ENCODE results near the gene FGF8.

Gene FGF8

DNA sequence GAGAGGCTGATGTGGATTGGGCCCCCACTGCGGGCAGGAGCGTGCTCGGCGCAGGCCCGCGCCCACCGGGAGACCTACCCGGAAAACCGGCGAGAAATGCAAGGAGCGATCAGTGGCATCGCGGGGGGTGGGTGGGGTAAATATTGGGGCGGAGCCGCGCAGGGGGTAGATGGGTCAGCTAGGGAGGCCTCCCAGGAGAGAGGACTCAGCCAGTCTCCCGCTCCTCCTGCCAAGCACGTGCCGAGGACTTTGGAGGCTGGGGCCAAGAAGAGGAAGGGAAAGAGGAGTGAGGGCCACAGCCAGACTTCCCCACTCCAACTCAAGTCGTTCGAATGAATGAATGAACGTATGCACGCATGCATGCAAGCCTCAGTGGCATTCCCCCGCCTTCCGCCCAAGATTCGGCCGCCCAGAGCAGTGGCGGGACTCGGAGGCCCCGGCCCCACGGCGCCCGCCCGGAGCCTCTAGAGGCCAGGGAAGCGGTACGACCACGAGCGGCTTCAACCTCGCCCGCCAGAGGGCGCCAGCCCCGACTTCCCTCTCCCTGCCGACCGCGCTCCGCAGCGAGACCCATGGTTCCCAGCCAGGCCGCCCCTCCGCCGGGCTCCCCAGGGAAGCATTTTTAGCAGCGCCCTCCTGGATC is 3.8 kb upstream of the FGF8 start:
- peak overlapping the region; percentile 25 to 41 for H3K4me3 ChIP-seq (replicated peaks in 1 of 2; ENCODE audit: low read depth in 2 of 2, low read length in 2 of 2)
- DNase-seq (ENCODE audit: low read depth in 2 of 2): peak; percentile 69 to 72
- TF ChIP-seq, protein P1, sequence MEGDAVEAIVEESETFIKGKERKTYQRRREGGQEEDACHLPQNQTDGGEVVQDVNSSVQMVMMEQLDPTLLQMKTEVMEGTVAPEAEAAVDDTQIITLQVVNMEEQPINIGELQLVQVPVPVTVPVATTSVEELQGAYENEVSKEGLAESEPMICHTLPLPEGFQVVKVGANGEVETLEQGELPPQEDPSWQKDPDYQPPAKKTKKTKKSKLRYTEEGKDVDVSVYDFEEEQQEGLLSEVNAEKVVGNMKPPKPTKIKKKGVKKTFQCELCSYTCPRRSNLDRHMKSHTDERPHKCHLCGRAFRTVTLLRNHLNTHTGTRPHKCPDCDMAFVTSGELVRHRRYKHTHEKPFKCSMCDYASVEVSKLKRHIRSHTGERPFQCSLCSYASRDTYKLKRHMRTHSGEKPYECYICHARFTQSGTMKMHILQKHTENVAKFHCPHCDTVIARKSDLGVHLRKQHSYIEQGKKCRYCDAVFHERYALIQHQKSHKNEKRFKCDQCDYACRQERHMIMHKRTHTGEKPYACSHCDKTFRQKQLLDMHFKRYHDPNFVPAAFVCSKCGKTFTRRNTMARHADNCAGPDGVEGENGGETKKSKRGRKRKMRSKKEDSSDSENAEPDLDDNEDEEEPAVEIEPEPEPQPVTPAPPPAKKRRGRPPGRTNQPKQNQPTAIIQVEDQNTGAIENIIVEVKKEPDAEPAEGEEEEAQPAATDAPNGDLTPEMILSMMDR (IDR thresholded peaks at IDR 0.05; ENCODE audit: low read depth, low read length): peak; percentile 73

DNA sequence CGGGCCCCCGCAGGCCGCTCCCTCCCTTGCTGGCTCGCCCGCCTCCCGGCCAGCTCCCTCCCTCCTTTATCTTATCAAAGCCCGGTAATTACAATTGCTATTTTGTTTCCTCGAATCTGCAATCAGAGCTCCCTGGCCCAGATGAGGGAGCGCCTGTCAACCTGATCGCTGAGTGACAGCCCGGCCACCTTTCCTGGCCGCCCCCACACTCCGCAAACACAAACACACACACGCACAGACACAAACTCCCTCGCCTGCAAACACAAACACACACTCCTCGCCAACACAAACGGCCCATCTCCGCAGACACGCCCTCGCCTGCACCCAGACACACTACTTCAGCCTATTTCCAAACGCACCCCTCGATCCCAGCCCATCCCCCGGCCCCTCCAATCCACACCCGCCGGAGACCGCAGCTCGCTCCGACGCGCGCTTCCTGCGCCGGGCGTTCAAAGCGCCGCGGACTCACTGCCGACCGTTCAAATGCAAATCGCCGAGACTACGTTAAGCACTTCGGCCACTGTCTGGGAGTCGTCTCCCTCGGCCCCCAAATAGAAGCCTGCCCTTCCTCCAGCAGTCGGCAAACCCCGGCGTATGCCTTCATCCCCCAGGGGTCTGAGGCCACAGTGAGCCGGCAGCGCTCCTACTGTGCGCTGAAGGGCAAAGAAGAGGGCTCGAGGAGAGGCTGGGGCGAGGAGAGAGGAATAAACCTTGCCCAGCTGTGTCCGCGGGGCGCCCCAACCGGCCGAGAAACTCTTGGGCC is 3.0 kb upstream of the FGF8 start:
- peak overlapping the region; percentile 25 to 41 for H3K4me3 ChIP-seq (replicated peaks in 1 of 2; ENCODE audit: low read depth in 2 of 2, low read length in 2 of 2)
- DNase-seq (ENCODE audit: low read depth in 2 of 2): peak; percentile 47 to 49
- TF ChIP-seq, protein P1 (IDR thresholded peaks at IDR 0.05; ENCODE audit: low read depth, low read length): no peak

DNA sequence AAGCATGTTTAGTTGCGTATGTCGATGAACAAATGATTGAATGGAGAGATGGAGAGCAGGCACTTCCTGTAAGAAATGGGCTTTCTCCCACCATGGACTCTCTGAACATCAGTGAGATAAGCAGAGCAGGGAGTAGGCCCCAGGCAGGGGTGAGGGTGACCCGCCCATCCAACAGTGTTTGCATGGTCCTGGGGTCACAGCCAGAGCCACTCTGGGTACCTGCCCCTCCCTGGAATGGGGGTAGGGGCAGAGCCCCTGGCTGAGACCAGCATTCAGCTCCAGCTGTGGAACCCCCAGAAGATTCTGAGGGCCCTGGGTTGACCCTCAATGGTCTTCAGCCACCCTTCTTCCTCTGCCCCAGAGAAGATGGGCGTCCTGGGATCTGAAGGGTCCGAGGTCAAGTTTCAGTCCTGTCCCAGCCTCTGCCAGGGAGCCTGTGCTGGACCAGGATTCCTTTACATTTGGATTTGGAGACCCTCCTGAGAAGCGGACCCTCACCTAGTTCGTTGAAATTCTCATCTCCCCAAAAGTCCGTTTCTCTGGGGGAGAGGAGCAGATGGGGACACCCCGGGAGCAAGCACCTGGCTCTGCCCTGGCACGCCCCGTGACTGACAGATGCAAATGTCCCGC is 2.4 kb upstream of the FGF8 start:
- TF ChIP-seq, protein P1 (IDR thresholded peaks at IDR 0.05; ENCODE audit: low read depth, low read length): no peak
- no peak overlapping the region for H3K4me3 ChIP-seq (replicated peaks in 1 of 2; ENCODE audit: low read depth in 2 of 2, low read length in 2 of 2)

DNA sequence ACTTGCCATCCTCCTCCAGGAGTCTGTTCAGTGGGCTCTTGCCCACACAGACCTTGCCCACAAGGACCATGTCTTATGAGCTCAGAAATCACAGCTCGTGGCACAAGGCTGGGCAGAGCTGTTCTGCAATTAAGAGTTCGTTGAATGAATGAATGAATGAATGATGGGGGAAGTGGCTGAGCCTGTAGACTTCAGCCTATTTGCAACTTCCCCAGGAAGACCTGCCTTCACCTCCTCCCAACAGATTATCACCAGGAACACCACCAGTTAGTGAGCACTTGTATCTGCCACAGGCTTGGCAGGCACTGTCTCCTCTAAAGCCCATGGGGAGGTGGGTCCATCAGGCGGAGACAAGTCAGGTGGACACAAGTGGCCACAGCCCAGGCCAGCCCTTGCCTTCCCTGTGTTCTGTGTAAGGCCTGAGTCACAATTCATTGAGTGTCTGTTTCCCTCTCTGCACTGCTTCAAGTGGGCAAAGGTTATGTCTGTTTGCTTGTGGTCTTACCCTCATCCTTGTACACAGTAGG is 1.8 kb upstream of the FGF8 start:
- TF ChIP-seq, protein P1 (IDR thresholded peaks at IDR 0.05; ENCODE audit: low read depth, low read length): no peak
- DNase-seq (ENCODE audit: low read depth in 2 of 2): no peak
- no peak overlapping the region for H3K4me3 ChIP-seq (replicated peaks in 1 of 2; ENCODE audit: low read depth in 2 of 2, low read length in 2 of 2)

More for the DNA sequence above, 2.4 kb upstream of the FGF8 start:
- no peak for DNase-seq (ENCODE audit: low read depth in 2 of 2)

DNA sequence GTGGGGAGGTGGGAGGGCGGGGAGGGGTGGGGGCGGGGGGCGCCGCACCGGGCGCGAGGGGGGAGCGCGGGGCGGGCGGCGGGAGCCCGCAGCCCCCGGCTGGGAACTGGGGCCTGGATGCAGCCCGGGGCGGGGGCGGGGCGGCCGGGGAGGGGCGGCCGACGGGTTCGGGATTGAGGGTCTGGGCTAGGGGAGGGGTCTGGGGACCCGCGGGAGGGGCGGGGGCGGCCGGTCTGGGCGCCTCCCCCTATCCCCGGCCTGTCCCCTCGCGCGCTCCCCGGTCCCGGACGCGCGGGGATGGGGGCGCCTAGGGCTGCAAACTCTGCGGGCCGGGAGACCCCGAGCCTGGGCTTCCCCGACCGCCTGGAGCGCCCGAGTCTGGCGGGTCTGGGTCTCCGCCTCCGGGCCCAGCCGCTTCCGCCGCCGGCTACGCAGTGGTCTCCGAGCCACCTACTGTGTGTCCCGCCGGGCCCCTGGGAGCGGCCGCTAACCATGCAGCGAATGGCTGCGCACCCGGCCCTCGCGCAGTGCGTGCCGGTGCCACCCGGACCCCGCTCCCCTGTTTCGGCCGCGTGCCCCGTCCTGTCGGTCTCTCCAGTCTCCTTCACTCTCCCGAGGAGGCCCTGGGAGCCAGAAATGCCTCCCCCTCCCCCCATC is 375 bp upstream of the FGF8 start:
- no peak overlapping the region for H3K4me3 ChIP-seq (replicated peaks in 1 of 2; ENCODE audit: low read depth in 2 of 2, low read length in 2 of 2)
- DNase-seq (ENCODE audit: low read depth in 2 of 2): no peak
- TF ChIP-seq, protein P1 (IDR thresholded peaks at IDR 0.05; ENCODE audit: low read depth, low read length): no peak

DNA sequence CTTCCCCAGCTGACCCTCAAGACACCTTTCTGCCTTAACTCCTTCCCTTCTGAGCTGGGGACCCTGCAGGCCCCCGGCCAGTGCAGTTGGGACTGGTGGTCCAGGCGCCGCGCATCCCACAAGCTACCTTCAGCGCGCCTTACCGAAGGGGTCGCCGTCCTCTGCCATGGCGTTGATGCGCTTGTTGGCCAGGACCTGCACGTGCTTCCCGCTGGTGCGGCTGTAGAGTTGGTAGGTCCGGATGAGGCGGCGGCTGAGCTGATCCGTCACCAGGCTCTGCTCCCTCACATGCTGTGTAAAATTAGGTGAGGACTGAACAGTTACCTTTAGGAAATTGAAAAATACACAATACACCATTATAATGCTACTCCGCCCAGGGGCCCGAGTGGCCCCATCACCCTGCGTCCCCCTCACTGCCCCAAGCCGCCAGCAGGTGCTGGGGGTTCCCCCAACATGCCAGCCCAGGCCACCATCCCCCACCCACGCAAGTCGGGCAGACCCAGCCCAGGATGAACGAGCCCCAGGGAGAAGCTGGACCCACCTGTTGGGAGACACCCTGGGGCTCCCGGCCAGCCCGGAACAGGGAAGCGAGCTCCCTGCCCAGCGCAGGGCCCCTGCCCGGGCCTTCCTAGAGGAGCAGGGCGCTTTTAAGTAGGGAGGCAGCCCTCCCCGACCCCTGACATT is 1.2 kb downstream of the FGF8 start:
- TF ChIP-seq, protein P1 (IDR thresholded peaks at IDR 0.05; ENCODE audit: low read depth, low read length): no peak
- no peak overlapping the region for H3K4me3 ChIP-seq (replicated peaks in 1 of 2; ENCODE audit: low read depth in 2 of 2, low read length in 2 of 2)
- DNase-seq (ENCODE audit: low read depth in 2 of 2): no peak
